Adrenal gland (tissue), 5 donors: Measurements from ENCODE around the gene SWT1.

Experiments used
- CTCF ChIP-seq, 6 experiments: fragments of 450-650 bp in 4 of 6; fragments of 200-600 bp in 2 of 6; sonication (generic) in 1 of 6; IDR thresholded peaks; 1 replicate in 5 of 6; 2 replicates in 1 of 6; pipeline versions ENCODE4 v1.5.1 to v1.8.0; 2016 to 2021; ENCODE audit warnings: antibody characterized with exemption in 6 of 6, mild to moderate bottlenecking in 2 of 6, moderate library complexity in 1 of 6
- POLR2A ChIP-seq, 2 donors: fragments of 450-650 bp; IDR thresholded peaks; one replicate each; pipeline ENCODE4 v1.6.1; 2017; ENCODE audit warnings: antibody characterized with exemption in 2 of 2, mild to moderate bottlenecking in 2 of 2, moderate library complexity in 1 of 2
- donor health status: DM: no; HTN: no; CAD: no.

- TF ChIP-seq CTCF (IDR thresholded peaks at IDR 0.05) = no peak
- no peak for TF ChIP-seq POLR2A (IDR thresholded peaks at IDR 0.05)
Observed at GRCh38 chr1:185334182-185334581, 177.2 kb downstream of the SWT1 start.
